GM18511 (cell line): ENCODE results near the gene ABHD2.
"Not testable (repeated sequence)": the region's sequence is repeated elsewhere in the genome, so short reads cannot be mapped to it uniquely, and the experiment has no call there.

ENCODE experiments used
- ATAC-seq: cut with Tn5 transposase; IDR thresholded peaks from one replicate; pipeline ENCODE4 v1.9.1; 2021; ENCODE audit warnings: mild to moderate bottlenecking, moderate library complexity; ENCODE audit not compliant: unreplicated experiment

Gene ABHD2, protein sequence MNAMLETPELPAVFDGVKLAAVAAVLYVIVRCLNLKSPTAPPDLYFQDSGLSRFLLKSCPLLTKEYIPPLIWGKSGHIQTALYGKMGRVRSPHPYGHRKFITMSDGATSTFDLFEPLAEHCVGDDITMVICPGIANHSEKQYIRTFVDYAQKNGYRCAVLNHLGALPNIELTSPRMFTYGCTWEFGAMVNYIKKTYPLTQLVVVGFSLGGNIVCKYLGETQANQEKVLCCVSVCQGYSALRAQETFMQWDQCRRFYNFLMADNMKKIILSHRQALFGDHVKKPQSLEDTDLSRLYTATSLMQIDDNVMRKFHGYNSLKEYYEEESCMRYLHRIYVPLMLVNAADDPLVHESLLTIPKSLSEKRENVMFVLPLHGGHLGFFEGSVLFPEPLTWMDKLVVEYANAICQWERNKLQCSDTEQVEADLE

DNA sequence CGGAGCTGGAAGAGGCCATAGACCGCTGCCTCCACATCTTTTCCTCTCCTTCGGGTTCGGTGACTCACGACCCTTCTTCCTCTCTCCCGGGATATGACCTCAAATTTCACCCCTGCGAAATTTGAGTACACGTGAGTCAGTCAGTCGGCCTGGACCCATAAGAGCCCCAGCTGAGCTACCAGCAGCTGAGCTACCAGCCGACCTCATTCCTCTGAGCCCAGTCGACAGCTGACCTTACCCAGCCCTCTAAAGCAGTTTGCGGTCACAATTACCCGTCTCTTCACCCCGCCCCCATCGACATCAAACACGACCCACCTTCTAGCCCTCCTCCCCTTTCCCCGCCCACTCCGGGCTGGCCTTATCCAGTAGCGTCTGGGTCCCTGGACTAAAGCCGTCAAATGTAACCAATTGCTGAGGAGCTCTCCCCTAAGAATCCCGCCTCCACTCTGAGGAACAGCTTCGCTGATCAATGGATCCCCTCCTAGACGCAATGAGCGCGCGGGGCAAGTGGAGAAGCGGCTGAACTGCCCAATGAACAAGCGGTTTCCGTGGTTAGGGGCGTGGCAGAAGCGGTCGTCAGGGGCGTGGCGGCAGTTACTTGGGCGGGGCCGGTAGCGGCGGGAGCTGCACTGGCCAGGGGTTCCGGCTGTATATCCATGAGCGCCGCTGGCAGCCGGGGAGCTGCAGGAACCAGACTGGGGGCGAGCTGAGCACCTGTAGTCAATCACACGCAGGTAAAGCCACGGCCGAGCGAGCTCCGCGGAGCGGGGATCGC is at the start of gene ABHD2:
ABHD2 (plus strand) TSS at position 627 of the 775 bp plus-strand sequence. CDS start 27,872 bp downstream, outside the sequence.
- peak; percentile 97 for ATAC-seq

DNA sequence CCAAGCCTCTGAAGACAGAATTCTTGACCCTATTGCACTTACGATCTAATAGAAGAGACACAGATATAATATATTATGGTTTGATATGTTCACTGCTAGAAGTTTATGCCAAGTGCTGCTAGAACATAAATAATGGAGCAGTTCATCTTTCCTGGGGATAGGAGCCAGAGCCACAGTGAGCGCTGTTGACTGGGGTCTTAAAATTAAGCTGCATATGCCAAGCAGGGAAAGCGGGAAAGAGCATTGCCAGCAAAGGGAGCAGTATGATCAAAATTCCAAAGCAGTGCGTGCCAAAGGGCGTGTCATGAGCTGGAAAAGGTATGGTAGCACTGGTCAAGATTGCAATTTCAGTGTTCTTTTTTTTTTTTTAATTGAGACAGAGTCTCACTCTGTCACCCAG is 49.1 kb upstream of the ABHD2 start:
- ATAC-seq: no peak

DNA sequence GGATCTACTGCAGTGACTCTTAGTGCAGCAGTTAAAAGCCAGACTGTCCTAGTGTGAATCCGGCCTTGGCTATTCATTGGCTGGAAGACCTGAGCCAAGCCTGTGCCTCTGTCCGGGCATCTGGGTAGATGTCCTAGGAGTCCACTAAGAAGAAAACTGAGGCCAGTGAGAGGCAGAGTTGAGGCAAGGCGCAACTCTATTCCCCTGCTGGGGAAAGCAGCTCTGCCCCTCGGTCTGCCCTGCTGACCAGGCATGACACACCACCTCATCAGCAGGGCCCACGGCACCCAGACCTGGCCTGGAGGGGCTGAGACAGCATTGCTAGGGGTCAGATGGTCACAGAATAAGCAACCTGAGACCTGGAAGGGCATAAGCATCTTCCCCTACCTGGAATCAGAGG is 46.7 kb upstream of the ABHD2 start:
- no peak for ATAC-seq

DNA sequence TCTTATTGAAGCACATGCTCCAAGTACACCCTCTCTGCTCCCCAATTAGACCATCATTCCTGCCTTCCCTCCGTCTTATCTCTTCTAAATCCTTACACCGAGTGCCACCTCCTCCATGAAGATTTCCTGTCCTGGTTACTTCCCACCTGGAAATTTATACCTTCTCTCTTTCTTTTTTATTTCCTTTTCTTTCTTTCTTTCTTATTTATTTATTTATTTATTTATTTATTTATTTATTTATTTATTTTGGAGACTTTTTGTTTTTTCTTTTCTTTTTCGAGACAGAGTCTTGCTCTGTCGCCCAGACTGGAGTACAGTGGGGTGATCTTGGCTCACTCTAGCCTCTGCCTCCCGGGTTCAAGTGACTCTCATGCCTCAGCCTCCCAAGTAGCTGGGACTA is 45.9 kb upstream of the ABHD2 start:
- no peak for ATAC-seq

DNA sequence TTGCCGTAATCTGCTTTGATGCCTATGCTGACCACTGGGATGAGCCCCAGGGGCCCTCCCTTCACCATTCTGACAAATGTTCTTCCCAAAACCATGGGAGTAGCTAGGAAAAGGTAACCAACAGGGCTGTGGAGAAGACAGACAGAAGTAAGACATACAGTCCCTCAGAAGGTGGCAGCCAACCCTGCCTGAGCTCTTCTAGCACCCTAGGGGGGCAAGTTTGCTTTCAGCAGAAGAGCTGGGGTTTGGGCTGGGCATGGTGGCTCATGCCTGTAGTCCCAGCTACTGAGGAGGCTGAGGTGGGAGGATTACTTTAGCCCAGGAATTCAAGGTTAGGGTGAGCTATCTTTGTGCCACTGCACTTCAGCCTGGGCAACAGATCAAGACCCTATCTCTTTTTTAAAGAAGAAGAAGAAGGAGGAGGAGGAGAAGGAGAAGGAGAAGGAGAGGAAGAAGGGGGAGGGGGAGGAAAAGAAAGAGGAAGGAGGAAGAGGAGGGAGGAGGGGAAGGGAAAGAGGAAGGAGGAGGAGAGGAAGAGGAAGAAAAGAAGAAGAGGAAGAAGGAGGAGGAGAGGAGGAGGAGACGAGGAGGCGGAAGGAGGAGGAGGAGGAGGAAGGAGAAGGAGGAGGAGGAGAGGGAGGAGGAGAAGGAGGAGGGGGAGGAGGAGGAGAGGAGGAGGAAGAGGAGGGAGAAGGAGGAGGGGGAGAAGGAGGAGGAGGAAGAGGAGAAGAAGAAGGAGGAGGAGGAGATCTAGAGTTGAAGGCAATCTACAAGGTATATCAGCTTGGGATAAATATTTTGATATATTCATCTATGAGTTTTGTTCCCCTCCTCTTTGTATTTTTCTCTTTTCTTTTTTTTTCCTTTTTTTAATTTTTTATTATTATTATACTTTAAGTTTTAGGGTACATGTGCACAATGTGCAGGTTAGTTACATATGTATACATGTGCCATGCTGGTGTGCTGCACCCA is 44.9 kb upstream of the ABHD2 start:
- ATAC-seq: no peak

DNA sequence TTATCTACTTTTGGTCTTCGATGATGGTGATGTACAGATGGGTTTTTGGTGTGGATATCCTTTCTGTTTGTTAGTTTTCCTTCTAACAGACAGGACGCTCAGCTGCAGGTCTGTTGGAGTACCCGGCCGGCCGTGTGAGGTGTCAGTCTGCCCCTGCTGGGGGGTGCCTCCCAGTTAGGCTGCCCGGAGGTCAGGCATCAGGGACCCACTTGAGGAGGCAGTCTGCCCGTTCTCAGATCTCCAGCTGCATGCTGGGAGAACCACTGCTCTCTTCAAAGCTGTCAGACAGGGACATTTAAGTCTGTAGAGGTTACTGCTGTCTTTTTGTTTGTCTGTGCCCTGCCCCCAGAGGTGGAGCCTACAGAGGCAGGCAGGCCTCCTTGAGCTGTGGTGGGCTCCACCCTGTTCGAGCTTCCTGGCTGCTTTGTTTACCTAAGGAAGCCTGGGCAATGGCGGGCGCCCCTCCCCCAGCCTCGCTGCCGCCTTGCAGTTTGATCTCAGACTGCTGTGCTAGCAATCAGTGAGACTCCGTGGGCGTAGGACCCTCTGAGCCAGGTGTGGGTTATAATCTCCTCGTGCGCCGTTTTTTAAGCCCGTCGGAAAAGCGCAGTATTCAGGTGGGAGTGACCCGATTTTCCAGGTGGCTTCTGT is 39.1 kb upstream of the ABHD2 start:
- ATAC-seq: not testable (repeated sequence)

DNA sequence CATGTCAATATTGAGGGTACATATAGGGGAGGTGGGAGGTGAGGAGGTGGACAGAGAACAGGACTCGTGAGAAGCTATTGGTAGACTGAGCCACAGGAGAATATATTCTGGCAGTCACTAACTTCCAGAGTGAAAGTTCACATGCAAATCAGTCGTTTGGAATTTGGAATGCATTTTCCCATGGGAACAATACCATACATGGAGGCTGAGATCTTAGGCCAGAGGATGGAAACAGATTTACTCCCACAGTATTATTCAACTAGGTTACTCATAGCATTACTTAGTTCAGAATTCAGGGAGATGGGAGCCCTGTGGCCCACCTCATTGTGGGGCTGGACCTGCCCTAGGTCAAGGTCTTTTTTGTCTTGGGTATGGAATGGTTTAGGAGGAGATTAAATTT is 36.4 kb upstream of the ABHD2 start:
- ATAC-seq: no peak

DNA sequence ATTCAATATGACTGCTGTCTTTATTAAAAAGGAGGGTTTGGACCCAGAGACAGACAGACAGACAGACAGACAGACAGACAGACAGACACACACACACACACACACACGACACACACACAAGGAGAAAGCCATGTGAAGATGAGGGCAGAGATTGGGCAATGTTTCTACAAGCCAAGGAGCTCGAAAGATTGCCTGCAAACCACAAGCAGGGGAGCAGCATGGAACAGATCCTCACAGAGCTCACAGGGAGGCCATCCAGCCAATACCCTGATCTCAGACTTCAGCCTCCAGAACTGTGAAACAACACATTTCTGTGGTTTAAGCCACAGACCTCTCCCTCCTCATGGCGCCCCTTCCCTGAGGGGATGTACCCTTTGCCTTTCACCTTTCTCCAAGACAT is 35.8 kb upstream of the ABHD2 start:
- no peak for ATAC-seq

DNA sequence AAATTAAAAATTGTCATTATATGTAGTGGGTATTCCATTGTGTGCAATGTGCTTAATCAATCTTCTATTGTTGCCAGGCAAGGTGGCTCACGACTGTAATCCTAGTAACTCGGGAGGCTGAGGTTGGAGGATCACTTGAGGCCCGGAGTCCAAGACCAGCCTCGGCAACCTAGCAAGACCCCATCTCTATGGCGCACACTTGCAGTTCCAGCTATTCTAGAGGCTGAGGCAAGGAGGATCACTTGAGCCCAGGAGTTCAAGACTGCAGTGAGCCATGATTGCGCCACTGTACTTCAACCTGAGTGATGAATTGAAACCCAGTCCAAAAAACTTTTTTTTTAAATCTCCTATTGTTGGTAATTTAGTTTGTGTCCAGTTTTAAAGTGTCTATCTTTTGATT is 33.4 kb upstream of the ABHD2 start:
- no peak for ATAC-seq

DNA sequence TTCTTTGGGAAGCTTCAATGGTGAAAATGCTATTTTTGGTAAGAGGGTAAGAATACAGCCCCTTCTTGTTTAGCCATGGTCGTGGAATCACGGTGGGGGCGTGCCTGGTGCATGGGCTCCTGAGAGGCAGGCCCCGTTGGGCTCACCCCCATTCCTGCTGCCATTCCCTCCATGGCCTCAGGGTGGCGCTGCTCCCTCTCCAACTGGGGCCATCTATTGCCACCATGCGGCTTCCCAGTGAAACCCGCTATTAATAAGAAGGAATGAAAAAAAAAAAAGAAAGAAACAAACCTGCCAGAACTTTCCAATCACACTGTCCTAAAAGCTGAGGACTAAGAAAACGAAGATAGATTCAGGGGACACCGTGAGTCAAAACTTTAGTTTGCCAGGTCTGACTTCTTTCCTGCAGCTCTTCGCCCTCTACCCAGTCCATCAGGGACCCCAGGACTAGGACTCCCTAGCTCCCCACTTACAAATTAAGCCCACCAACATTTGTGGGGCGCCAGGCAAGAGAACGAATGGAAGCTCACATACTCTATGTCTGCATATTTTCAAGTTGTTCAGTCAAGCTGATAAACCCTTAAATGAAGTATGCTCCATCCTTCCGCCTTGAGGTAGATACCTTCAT is 30.6 kb upstream of the ABHD2 start:
- ATAC-seq: peak; percentile 78

DNA sequence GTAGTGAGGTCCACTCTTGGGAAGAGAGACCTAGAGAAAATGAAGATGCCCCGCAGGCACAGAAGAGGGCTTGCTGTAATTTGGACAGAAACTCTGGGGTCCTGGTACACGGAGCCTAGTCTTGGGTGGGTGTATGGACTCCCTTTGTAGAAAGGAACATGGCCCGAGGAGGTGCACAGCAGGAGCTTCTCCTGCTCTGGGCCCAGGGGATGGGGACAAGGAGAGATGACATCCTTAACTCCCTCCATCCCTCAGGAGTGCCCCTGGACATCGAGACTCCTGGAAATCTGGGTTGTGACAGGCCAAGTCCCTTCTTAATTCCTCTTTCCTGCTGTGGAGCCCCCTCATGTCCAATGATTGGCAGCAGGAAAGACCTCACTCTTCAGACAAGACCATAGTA is 29.9 kb upstream of the ABHD2 start:
- ATAC-seq: no peak

DNA sequence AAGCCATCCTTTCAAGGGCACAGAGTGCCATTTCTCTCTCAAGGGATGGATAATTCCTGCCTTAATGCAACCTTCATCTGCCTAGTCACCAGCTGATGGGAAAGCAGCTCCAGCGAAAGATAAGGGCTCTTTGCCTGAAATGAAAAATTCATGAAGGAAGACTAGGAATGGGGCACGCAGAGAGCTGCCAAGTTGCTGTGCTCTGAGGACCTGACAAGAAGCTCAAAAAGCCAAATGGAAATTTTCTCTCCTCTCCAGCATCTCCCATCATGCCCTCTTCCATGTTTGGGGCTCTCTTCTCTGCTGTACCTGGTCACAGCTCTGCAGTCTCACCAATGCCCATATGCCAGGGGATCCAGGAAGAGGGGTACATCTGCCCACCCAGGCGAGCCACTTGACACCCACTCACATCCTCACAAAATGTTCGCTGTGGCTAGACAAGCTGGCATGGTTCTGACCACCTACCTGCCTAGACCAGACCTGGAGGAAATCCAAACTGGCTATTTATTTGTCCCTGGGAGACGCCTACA is 29.3 kb upstream of the ABHD2 start:
- ATAC-seq: no peak

DNA sequence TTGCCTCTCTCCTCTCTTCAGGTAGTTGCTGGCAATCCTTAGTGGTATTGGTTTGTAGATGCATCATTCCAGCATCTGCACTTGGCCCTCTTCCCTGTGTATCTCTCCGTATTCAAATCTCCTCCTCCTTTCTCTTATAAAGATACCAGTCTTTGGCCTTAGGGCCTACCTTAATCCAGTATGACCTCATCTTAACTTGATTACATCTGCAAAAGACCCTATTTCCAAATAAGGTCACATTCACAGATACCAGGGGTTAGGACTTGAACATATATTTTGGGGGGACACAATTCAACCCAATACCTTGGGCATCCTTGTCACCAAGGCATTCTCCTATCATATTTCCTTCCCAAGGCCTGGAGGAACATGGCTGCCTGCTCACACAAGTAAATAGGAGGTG is 22.0 kb upstream of the ABHD2 start:
- ATAC-seq: no peak

DNA sequence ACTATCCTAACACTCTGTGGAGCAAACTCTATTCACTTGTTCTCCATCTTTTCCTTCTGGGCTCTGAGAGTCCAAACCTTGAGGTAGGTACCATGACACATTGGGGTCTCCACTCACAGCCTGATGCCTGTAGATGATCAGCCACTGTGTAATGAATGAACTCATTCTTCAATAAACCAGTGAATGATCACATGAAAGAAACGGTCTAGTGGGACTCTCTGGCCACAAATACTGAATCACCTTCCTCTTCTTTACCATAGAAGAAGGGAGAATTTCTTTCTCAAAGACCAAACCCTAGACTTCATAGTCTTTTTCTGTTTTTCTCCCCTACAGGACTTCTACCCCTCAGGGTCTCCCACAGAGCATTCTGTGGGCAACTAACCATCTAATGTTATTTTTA is 20.5 kb upstream of the ABHD2 start:
- ATAC-seq: peak; percentile 50

DNA sequence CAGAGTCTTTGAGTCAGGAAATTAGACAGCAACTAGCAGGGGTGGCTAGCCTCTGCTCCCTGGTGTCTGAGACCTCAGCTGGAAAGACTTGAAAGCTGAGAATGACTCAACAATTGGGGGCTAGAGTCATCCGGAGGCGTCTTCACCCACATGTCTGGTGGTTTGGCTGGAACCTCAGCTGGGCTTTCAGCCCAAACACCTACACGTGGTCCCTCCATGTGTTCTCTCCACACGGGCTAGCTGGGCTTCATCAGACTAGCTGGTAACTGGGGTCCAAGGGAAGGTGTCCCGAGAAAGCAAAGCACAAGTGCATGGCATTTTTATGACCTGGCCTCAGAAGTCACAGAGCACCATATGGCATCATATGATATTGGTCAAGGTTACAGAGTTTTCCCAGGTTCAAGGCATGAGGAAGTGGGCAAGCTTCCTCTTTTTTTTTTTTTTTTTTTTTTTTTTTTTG is 19.9 kb upstream of the ABHD2 start:
- peak; percentile 96 for ATAC-seq

DNA sequence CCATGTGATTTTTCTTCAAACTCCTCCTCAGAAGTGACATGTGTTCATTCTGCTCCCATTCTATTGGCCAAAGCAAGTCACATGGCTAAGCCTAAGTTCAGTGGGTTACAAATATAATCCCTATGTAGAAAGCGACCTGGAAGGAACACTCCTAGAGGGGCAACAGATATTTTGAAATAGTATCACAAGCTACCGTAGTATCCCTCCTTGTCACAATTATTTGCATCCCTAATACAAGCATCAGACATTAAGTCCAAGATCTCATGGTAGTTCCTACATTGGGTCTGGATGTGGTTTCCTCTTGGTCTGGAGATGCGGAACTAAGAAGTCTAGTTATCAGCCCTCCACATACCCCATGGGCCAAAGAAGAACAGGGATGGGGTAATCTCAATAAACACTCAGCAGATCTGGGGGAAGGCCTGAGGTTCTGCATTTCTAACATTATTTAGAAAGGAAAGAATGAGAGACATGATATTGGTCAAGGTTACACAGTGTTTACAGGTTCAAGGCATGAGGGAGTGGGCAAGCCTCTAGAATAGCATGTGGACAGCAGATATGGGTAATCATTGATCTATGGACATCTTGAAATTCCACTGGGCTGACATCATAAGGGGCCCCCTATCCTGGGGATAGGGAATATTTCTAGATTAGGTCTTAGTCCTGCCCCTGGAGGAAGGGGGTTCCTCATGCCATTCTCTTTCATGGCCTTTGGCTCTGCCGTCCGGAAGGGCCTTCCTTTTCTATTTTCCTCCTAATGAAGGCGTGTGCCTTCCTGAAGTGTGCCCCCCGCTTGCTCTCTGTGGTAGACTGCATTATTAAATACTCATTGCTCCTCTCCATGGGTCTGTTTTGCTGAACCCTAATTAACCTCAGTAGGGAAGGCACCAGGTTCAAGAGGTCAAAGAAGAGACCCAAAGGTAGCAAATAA is 17.8 kb upstream of the ABHD2 start:
- ATAC-seq: no peak

DNA sequence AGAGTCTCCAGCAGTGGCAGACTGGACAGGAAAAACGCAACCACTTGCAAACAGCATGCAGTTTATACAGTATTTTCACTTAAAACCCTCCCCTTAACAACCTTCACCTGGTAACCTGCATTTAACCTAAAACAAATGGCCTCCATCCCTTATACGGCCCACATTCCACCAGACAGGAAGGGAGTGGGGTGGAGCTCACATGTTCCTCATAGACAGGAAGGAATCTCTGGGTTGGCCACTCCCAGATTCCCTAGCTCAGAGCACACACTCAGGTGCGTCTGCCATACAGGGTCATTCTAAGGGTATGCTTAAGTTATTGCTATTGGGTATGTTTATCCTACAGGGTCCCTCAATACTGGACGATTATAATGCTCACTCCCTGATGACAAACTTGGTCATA is 16.8 kb upstream of the ABHD2 start:
- ATAC-seq: no peak

DNA sequence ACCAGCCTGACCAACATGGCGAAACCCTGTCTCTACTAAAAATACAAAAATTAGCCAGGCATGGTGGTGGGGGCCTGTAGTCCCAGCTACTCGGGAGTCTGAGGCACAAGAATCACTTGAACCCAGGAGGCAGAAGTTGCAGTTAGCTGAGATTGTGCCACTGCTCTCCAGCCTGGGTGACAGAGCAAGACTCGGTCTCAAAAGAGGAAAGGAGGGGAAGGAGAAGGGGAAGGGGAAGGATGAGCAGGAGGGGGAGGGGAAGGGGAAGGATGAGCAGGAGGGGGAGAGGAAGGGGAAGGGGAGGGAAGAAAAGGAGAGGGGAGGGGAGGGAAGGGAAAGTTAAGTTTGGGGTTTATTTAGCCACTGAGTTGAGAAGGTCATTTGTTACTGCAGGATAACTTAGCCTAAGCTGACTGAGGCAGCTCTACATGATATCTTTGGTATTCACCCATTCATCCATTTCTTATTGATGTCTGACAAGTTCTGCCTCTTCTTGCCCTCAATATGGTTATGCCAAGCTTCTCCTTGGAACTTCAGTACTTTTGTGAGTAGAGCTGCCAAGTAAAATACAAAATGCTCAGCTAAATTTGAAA is 15.9 kb upstream of the ABHD2 start:
- ATAC-seq: no peak
